ENCODE data around the gene HOXB5.

Gene HOXB5

DNA sequence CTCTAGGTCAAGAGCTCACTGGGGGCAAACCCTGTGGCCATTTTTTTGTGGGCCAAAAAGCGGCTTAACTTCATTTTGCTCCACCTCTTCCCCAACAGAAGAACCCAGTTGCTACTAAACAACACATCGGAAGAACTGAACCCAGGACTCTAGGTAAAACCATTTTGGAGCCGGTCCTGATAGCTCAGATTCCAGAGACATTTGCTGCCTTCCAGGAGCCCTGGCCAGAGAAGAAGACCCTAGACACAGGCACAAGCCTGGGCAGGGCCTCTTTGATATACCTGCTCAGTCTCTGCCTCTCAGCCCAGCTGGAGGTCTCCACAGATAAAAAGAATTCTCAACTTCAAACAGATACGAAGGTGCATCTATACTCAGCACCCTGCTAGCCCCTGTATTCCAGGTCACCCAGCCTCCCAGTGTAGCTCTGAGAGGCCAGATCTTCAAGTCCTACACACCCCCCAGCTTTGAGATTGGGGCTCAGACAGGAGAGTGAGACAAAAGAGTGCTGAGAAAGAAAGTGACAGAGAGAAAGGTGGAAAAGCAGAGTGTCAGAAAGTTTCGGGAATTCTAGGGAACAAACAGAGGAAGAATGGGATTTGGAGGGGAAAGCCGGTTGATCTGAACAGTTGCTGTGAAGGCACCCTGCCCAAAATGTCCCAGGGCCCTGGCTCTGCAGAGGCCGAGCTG is 39.1 kb upstream of the HOXB5 start:
- Histone ChIP-seq H3K4me3 (ENCODE audit: low read length, poor library complexity, severe bottlenecking) (peak overlapping the region; percentile 89), H3K4me1 (ENCODE audit: insufficient read depth, low read length, poor library complexity, severe bottlenecking) (peaks cover 52% of the 10 kb centered on the region), H3K79me2 (ENCODE audit: insufficient read depth, low read length) (peaks cover 100% of the 10 kb centered on the region), H3K9me3 (ENCODE audit: insufficient read depth, low read depth, low read length) (no peaks in the 10 kb centered on the region), H3K4me2 (ENCODE audit: low read depth, low read length, poor library complexity, severe bottlenecking) (peak overlapping the region; percentile 95), H3K27me3 (ENCODE audit: insufficient read depth, low read length, poor library complexity, severe bottlenecking) (no peaks in the 10 kb centered on the region), H3K36me3 (ENCODE audit: insufficient read depth, low read length) (peaks cover 10% of the 10 kb centered on the region; the same call in 1 of the 2 replicates), H2AFZ (ENCODE audit: low read length) (no peak overlapping the region), H4K20me1 (ENCODE audit: insufficient read depth, low read length, poor library complexity, severe bottlenecking) (peaks cover 6% of the 10 kb centered on the region), H3K9me2 (replicated peaks; ENCODE audit: low read depth, low read length) (no peaks in the 10 kb centered on the region), H3F3A (ENCODE audit: low read depth) (no peaks in the 10 kb centered on the region), H3K9ac (ENCODE audit: low read depth, low read length, poor library complexity, severe bottlenecking) (peak overlapping the region; percentile 98)
- no peak for TF ChIP-seq EZH2phosphoT487 (IDR thresholded peaks at IDR 0.05; ENCODE audit: borderline replicate concordance)
- TF ChIP-seq, protein P1, sequence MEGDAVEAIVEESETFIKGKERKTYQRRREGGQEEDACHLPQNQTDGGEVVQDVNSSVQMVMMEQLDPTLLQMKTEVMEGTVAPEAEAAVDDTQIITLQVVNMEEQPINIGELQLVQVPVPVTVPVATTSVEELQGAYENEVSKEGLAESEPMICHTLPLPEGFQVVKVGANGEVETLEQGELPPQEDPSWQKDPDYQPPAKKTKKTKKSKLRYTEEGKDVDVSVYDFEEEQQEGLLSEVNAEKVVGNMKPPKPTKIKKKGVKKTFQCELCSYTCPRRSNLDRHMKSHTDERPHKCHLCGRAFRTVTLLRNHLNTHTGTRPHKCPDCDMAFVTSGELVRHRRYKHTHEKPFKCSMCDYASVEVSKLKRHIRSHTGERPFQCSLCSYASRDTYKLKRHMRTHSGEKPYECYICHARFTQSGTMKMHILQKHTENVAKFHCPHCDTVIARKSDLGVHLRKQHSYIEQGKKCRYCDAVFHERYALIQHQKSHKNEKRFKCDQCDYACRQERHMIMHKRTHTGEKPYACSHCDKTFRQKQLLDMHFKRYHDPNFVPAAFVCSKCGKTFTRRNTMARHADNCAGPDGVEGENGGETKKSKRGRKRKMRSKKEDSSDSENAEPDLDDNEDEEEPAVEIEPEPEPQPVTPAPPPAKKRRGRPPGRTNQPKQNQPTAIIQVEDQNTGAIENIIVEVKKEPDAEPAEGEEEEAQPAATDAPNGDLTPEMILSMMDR (conservative IDR thresholded peaks at IDR 0.05; ENCODE audit: low read length), result no peak

DNA sequence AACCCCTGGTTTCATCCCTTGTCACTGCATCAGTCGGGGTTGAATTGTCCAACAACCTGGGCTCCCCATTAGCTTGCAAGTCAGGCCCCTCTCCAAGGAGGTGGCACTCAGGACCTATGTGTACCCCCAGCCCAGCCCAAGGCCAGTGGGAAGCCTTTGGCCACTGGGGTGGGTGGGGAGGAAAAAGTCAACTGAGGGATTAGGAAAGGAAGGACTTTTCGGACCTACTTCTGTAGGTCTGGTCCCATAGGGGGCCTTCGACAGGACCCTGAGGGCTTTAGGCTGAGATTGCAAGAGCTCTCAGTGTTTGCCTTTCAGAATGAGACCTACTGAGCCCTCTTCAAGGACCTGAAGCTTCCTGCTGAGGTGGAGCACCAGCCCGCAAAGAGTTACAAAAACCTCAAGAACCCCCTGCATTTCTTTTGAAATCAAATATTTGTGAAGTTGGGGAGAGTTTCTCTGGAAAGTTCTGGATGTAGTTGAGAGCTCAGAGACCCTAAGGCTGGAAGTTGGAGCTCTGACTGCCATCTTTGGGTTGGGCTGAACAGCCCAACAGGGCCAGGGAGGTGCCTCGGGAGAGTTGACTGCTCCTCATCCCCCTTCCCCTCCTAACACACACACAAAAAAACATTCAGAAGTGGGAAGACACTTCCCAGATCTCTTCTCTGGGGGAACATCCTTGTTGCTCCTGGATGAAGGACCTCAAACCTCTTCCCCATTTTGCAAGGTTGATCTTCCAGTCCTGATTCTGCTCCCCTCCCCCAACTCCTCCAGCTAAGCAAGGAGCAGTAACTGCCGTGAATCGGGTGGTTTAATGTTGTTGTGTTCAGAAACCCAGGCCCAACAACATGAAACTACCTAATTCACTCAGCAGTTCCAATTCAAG is 38.4 kb upstream of the HOXB5 start:
- Histone ChIP-seq H3K4me1 (ENCODE audit: insufficient read depth, low read length, poor library complexity, severe bottlenecking) (peaks cover 51% of the 10 kb centered on the region), H3K27me3 (ENCODE audit: insufficient read depth, low read length, poor library complexity, severe bottlenecking) (no peaks in the 10 kb centered on the region), H3K9ac (ENCODE audit: low read depth, low read length, poor library complexity, severe bottlenecking) (peak overlapping the region; percentile 98), H2AFZ (ENCODE audit: low read length) (no peak overlapping the region), H3K9me3 (ENCODE audit: insufficient read depth, low read depth, low read length) (no peaks in the 10 kb centered on the region), H3K36me3 (ENCODE audit: insufficient read depth, low read length) (peaks cover 10% of the 10 kb centered on the region; the same call in 1 of the 2 replicates), H3F3A (ENCODE audit: low read depth) (no peaks in the 10 kb centered on the region), H3K4me2 (ENCODE audit: low read depth, low read length, poor library complexity, severe bottlenecking) (peak overlapping the region; percentile 95), H3K9me2 (replicated peaks; ENCODE audit: low read depth, low read length) (no peaks in the 10 kb centered on the region), H3K79me2 (ENCODE audit: insufficient read depth, low read length) (peaks cover 100% of the 10 kb centered on the region), H4K20me1 (ENCODE audit: insufficient read depth, low read length, poor library complexity, severe bottlenecking) (peaks cover 4% of the 10 kb centered on the region), H3K4me3 (ENCODE audit: low read length, poor library complexity, severe bottlenecking) (peak overlapping the region; percentile 89)
- TF ChIP-seq, protein P1 (conservative IDR thresholded peaks at IDR 0.05; ENCODE audit: low read length), result no peak
- no peak for TF ChIP-seq EZH2phosphoT487 (IDR thresholded peaks at IDR 0.05; ENCODE audit: borderline replicate concordance)

DNA sequence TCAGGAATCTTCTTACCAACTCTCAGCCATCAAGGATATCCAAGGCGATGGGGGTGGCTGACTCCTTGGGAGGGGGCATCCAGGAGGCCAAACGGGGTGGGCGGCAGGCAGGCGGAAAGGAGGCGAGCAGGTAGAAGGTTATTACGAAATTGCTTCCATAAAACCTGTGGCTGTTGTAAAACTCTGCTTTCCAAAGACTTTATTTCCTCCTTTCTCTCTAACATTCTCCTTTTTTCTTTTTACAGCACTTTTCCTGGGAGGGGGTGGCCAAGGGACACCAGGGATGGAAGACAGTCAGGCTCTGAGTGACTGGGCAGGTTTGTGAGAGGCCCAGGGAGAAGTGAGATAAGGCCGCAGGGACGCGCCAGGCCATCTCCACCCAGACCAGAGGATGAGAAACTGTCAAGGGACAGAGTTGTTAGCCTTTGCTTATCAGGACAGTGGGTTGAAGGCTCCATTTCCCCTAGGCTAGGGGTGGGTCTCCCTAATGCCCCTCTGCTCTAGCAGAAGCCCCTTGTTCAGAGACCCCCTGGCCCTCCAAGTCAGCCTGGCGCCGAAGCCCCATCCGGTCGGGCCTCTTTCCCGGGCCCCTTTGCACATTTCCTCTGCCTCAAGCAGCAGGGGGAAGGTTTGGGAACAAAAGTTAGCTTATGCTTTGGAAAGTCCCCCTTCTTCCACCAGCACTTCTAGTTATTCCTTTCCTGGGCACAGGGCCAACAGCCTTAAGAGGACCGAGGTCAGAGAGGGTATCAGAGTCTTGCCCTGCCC is 37.5 kb upstream of the HOXB5 start:
- peak overlapping the region; percentile 95 for H3K4me2 ChIP-seq (ENCODE audit: low read depth, low read length, poor library complexity, severe bottlenecking)
- H3K4me1 ChIP-seq (ENCODE audit: insufficient read depth, low read length, poor library complexity, severe bottlenecking), result peaks cover 48% of the 10 kb centered on the region
- no peak overlapping the region for H2AFZ ChIP-seq (ENCODE audit: low read length)
- no peaks in the 10 kb centered on the region for H3K9me3 ChIP-seq (ENCODE audit: insufficient read depth, low read depth, low read length)
- no peaks in the 10 kb centered on the region for H3K27me3 ChIP-seq (ENCODE audit: insufficient read depth, low read length, poor library complexity, severe bottlenecking)
- TF ChIP-seq EZH2phosphoT487 (IDR thresholded peaks at IDR 0.05; ENCODE audit: borderline replicate concordance), result no peak
- TF ChIP-seq, protein P1 (conservative IDR thresholded peaks at IDR 0.05; ENCODE audit: low read length), result no peak
- no peaks in the 10 kb centered on the region for H3F3A ChIP-seq (ENCODE audit: low read depth)
- peak overlapping the region; percentile 98 for H3K9ac ChIP-seq (ENCODE audit: low read depth, low read length, poor library complexity, severe bottlenecking)
- peaks cover 98% of the 10 kb centered on the region for H3K79me2 ChIP-seq (ENCODE audit: insufficient read depth, low read length)
- no peaks in the 10 kb centered on the region for H3K9me2 ChIP-seq (replicated peaks; ENCODE audit: low read depth, low read length)
- H3K36me3 ChIP-seq (ENCODE audit: insufficient read depth, low read length), result peaks cover 8% of the 10 kb centered on the region; the same call in 1 of the 2 replicates
- H4K20me1 ChIP-seq (ENCODE audit: insufficient read depth, low read length, poor library complexity, severe bottlenecking), result peaks cover 1% of the 10 kb centered on the region
- H3K4me3 ChIP-seq (ENCODE audit: low read length, poor library complexity, severe bottlenecking), result peak overlapping the region; percentile 89

All from Loucy (cell line).